Vagina (tissue), 2 donors: Measurements from ENCODE around the gene TRIM37.

ENCODE experiments used
- CTCF ChIP-seq, 3 experiments: fragments of 450-650 bp in 2 of 3; fragments of 200-600 bp in 1 of 3; sonication (generic) in 1 of 3; IDR thresholded peaks; one replicate each; pipeline ENCODE4 v1.5.1; 2017 to 2019; ENCODE audit warnings: antibody characterized with exemption in 3 of 3, mild to moderate bottlenecking in 2 of 3, moderate library complexity in 2 of 3
- POLR2A ChIP-seq, 2 donors: fragments of 450-650 bp; IDR thresholded peaks; one replicate each; pipeline ENCODE4 v1.6.1; 2017; ENCODE audit warnings: antibody characterized with exemption in 2 of 2, mild to moderate bottlenecking in 2 of 2, moderate library complexity in 2 of 2
- POLR2AphosphoS5 ChIP-seq, 2 donors: sonication (generic); formaldehyde crosslinking; IDR thresholded peaks; one replicate each; pipeline ENCODE4 v1.9.0; 2017; ENCODE audit warnings: antibody characterized with exemption in 2 of 2, mild to moderate bottlenecking in 2 of 2, low read depth in 1 of 2; ENCODE audit not compliant: insufficient read depth in 1 of 2

- no peak for TF ChIP-seq CTCF (IDR thresholded peaks at IDR 0.05)
- TF ChIP-seq POLR2AphosphoS5 (IDR thresholded peaks at IDR 0.05; ENCODE audit: insufficient read depth in 1 of 2, low read depth in 1 of 2), result no peak
- no peak for TF ChIP-seq POLR2A (IDR thresholded peaks at IDR 0.05)
Measured at GRCh38 chr17:59154292-59154720, 47.6 kb upstream of the TRIM37 start.
